ENCODE measurements around the gene ADGRD1.

Gene ADGRD1

GRCh38 chr12:131188131-131189050 lies 234.7 kb downstream of the ADGRD1 start:
- no peak for DNase-seq

GRCh38 chr12:131189781-131190180 lies 236.1 kb downstream of the ADGRD1 start:
- DNase-seq = no peak

- DNase-seq = no peak
Observed at GRCh38 chr12:131190965-131191364, 237.3 kb downstream of the ADGRD1 start.

Measured in Kasumi-1 (cell line).